GM18870 (cell line): ENCODE measurements around the gene THAP4.

ENCODE experiments used
- ATAC-seq: cut with Tn5 transposase; IDR thresholded peaks from one replicate; pipeline ENCODE4 v1.9.1; 2021; ENCODE audit warnings: moderate library complexity; ENCODE audit not compliant: unreplicated experiment

The THAP4 gene

DNA sequence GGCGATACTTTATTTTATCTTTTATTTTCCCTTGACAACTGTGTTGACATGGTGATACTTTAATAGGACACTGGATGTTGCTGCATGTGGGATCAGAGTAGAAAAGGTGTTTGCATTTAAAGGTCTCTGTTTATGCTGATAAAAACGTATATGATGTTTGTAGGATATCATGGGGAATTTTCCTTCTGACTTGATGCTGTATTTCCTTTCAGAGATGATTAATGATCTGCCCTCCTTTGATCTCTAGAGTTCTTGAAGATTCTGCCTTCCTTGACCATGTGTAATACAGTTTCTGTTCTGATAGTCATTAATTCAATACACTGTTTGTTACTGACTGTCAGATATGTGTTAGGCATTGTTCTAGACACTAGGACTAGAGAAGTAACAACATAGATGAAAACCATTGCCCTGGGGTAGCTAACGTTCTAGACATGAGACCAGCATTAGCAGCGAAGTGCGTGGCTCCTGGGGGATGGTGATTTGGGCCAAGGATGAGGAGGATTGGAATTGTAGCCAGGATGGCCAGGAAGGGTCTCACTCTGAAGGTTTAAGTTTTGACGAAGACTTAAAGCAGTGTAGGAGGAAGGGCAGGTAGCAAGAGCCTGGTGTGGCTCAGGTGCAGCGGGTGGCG lies 3.3 kb upstream of the THAP4 start:
- ATAC-seq: no peak

DNA sequence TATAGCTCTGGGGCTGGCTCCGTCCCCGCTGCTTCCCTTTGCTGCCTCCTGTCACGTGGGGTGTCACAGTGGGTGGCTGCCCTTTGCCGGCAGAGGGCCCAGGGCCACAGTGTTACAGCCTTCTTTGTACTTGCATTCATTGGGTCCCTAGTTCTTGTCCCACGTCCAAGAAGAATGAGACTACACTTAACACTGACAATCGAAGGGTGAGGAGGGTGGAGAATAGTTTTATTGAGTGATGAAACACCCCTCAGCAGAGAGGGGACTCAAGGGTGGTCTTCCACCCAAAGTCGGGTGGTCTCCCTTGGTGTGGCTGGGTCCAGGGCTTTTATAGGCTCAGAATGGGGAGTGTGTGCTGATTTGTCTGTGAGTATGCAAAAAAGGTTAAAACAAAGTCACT lies 2.4 kb upstream of the THAP4 start:
- ATAC-seq: no peak

DNA sequence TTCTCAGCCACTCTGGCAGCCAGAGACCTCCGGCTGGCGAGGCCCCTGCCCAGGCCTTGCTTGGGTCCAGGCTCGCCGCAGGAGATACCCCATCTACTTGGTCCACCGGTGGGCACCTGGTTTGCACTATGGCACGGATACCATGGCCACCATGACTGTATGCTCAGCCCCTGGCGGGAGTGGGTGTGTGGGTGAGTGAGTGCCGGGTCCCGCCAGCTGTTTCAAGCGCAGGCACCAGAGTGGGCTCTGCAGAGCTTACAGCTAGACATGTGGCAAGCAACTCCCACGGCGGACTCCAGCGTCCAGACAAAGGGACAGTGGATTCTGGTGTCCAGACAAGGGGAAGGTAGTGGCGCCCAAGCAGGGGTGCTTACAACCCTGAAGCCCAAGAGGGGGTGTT lies 2.0 kb upstream of the THAP4 start:
- no peak for ATAC-seq

DNA sequence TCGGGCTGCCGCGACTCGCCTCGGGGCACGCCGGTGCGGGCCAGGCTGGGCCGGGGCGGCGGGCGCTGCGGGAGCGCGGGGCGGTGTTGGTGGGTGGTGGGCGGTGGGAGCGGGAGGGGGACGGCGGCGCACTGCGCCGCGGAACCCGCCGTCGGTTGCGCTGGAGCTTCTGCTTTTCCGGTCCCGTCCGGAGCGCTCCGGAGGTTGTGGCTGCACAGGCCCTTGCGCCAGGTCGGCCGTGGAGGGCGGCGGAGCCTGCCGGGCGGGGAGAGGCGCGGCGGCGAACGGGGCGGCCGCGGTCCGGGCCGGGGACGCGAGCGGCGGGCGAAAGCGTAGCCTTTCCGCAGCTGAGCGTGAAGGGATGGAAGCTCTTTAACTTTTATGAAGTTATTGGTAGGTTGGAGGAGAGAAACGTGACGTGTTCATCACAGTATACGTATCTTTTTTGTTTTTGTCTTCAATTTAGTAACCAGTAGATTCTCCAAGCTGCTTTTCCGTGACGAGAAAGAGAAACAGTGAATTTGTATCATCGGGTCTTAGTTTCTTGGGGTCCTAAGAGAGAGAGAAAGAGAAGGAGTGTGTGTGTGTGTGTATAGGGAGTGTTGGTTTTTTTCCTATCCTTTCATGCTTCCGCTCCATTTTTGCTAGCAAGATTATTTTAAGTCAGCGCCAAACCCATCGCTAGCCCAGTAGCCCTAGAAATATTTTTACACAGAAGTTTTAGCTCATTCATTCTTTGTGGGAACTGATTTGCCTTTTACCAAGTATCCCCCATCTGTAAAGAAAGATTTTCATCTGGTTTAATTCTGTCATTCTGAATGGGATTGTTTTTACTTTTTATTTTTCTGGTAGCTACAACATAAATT lies 1.1 kb upstream of the THAP4 start:
- no peak for ATAC-seq

DNA sequence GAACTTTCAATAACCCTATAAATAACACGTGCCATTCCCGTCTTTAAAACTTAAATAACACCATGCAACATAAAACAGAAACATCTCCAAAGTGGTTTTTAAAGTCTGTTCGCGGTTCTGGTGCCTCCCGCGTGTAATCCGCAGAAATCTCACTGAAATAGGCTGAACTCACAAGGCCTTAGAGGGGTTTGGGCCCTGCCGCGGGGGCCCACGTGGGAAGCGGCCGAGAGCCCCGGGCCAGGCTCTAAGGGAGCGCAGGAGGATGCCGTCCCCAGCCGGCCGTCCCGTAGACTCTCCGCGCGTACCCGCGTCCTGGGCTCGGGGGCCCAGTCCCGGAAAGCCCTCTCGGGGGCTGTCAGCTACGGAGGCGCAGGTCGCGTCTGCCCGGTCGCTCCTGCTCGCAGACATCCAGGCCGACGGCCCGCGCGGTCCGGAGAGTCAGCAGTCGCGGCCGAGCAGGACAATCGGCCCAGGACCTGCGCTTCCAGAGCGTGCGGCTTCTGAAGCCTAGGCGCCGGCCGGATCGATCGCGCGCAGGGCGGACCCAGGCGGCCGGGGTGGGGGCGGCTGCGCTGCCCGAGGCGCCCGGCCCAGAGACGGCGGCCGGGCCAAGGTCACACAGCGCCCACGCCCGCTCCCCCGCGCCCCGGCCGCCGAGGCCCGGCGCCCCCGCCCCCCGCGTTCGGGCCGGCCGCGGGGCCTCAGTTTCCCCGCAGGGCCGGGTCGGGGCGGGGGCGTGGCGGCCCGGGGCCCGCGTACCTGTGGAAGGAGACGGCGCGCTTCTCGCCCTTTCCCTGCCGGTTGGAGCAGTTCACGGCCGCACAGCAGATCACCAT lies 558 bp downstream of the THAP4 start:
- ATAC-seq: no peak

DNA sequence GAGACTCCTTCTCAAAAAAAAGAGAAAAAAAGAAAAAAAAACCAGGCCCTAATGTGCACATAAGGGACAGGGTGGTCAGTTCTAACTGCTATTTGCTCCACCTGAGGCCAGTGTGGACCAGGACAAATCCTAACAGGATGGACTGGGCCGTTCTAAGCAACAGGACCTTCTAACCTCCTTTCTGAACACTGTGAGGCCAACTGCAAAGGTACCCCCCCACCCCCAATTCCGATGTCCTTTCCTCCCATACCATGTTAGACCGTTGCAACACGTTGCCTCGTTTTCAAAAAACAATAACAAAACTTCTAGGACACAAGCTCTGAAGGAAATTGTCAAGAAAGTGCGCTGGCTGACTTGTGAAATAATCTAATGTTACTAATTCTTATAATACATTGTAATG lies 1.2 kb downstream of the THAP4 start:
- no peak for ATAC-seq

DNA sequence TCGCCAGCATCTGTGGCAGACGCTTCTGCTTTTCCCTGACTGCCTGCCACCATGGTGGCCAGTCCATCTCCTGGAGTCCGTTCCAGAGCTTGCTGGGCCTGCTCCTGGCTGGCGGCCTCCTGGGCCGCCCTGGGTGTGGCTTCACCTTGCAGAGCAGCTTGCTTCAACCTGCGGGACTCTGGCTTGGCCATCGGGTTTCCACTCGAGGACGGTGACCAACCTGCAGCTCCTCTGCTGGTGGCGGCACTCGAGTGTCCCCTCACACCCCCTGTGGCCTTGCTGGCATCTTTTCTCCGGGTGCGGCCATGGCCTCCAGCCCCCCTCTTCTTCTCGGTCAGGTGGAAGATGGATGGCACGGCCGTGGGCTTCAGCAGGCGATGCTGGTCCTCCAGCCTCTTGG lies 3.4 kb downstream of the THAP4 start:
- ATAC-seq: no peak

DNA sequence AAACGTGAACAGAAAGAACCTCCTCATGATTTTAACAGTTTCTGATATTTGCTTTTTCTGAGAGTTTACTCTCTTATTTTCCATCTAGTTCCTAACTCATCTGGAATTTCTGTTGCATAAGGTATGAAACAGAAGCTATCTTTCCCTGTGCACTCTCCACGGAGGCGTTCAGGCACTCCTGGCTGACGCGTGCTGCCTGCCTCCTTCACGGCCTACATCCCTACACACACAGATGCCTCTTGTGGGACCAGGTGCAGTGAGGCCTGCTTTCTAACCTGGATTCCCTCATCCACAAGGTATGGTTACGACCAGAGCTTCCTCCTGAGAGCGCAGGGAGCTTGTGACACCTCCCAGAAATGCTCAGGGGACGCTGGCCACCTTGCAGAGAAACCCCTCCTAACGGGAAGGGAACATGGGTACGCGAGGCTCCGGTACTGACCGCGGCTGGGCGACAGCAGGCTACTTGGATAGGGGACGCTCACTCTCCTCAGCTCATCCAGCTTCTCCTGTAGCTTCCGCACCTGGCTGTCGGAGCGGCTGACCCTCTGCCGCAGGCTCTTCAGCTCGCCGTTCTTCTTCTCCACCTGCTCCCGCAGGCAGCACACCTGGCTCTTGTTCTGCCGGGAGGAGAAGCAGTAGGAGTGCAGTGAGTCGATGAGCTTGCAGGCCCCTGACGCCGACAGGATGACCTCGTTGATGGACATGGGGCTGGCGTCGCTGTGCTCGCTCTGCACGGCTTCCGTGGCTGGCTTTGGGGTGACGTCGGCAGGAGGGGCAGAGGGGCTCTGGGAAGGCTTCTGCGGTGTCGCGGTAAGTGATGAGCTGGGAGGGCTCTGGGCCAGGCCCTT lies 4.3 kb downstream of the THAP4 start:
- no peak for ATAC-seq

DNA sequence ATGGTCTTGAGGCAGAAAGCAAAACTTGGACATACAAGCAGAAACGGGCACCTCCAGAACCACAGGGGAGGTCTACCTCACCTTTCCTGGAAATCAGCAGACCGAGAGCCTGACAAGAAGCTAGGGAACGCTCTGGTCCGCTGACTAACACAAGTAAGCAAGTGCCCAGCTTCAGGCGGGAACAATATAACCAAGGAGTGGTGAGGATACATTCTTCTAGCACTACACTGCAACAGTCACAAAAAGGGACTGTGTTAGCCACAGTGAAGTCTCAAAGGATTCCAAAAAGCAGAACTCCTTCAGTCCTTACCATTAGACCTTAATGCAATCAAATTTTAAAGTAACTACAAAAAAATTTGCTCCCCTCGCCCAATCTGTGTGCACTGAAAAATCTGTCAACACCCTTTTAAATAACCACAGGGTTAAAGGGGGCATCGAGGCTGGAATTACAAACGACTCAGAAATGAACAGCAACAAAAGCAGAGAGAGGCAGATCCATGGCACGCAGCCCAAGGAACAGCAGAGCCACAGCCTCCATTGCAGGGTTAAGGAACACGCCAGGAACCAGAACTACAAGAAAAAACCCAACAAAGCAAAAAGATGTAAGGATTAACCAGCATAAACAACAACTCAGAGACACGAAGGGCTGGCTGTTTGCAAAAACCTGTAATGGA lies 7.1 kb downstream of the THAP4 start:
- ATAC-seq: no peak

DNA sequence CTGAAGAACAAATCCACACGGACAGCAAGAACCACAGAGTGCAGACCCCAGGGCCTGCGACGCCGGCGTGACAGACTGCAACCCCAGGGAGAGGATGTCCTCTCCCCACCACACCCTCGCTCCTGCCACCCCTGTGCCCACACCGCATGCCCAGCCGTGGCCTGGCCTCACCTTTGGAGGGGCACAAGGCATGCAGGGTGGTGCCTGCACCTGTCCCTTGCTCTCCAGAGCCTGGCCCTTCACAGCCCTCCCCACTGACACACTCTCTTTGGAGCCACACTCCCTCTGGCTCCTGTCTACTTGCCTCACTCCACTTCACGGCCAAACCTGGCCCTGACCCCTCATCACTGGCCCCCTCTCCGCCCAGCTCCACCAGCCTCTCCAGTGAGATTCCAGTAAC lies 9.3 kb downstream of the THAP4 start:
- no peak for ATAC-seq

DNA sequence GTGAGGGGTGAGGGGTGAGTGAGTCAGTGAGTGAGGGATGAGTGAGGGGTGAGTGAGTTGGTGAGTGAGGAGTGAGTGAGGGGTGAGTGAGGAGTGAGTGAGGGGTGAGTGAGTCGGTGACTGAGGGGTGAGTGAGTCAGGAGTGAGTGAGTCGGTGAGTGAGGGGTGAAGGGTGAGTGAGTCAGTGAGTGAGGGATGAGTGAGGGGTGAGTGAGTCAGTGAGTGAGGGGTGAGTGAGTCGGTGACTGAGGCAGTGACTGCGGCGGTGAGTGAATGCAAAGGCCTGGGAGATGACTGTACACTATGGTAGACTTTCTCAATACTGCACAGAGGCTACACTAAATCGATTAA lies 16.6 kb downstream of the THAP4 start:
- ATAC-seq: no peak

DNA sequence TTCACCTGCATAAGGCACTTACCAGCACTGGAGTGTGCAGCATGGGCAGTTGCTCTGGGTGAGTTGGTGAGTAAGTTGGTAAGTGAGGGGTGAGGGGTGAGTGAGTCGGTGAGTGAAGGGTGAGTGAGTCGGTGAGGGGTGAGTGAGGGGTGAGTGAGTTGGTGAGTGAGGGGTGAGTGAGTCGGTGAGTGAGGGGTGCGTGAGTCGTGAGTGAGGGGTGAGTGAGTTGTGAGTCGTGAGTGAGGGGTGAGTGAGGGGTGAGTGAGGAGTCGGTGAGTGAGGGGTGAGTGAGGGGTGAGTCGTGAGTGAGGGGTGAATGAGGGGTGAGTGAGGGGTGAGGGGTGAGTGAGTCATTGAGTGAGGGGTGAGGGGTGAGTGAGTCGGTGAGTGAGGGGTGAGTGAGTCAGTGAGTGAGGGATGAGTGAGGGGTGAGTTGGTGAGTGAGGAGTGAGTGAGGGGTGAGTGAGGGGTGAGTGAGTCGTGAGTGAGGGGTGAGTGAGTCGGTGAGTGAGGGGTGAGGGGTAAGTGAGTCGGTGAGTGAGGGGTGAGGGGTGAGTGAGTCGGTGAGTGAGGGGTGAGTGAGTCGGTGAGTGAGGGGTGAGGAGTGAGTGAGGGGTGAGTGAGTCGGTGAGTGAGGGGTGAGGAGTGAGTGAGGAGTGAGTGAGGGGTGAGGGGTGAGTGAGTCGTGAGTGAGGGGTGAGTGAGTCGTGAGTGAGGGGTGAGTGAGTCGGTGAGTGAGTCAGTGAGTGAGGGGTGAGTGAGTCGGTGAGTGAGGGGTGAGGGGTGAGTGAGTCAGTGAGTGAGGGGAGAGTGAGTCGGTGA lies 17.1 kb downstream of the THAP4 start:
- no peak for ATAC-seq

DNA sequence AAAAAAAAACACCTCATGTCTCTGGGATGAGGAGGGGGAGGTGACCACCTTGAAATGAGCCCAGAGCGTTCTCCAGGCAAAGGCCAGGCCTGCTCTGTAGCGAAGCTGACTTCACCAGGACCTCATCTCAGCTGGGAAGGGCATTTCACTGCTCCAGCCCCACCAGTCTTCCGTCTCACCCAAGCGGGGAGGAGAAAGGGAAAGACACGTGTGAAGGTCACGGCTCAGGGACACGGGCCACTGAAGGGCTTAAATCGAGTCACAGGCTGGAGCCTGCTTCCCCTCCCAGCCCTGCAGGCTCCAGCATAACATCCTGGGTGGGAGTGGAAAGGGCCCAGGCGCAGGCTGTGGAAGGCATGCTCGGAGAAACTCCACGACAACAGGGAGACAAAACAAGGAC lies 18.1 kb downstream of the THAP4 start:
- no peak for ATAC-seq

DNA sequence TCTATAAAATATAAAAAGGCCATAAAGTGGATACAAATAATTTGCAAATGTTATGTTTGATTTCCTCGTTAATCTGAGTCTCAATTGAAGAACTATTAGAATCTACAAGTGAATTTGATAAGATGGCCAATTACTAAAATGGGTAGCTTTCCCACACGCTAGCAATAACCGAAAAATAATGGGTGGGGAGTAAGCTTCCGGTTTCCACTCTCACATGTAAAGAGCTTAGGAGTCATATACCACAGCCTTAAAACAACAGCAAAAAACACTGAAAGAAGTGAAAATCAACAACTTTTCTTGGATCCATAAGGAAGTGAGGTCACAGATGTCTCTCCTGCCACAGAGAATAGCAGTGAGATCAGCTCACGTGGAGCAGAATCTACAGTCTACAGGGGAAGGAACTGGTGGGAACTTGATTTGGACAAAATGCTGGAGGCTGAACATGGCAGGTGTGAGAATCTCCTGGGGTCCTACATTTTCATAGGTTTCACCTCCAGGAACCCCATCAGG lies 18.6 kb downstream of the THAP4 start:
- ATAC-seq: no peak

DNA sequence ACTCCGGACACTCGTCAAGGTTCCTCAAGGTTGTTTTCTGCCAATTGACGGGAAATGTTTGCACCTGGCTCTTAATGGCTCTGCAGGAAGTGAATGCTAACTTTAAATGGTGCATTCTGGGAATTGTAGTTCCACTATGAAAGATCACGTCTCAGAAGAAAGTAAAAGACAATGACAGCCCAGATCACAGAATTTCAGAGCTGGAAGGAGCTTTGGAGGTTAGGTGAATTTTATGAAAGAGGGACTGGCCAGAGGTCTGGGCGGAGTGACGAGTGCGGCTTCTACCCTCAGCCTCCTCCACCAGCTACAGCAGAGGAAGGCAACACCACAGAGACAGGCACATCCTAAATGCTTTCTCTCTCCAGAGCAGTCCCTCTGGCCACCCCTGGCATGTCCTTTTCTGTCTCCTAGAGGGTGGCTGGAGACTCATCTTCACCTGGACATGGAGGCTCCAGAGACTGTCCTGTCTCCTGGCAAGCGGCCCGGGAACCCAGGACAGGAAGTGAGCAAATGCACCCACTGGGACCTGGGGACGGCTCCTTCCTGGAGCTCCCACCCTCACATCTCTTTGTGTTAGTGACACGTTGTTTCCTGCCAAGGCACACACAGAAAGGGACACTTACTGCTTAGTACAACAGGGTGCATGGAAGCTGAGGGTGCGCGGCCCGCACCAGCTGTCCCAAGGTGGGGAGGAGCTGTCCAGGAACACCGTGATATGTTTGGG lies 19.4 kb downstream of the THAP4 start:
- ATAC-seq: no peak

DNA sequence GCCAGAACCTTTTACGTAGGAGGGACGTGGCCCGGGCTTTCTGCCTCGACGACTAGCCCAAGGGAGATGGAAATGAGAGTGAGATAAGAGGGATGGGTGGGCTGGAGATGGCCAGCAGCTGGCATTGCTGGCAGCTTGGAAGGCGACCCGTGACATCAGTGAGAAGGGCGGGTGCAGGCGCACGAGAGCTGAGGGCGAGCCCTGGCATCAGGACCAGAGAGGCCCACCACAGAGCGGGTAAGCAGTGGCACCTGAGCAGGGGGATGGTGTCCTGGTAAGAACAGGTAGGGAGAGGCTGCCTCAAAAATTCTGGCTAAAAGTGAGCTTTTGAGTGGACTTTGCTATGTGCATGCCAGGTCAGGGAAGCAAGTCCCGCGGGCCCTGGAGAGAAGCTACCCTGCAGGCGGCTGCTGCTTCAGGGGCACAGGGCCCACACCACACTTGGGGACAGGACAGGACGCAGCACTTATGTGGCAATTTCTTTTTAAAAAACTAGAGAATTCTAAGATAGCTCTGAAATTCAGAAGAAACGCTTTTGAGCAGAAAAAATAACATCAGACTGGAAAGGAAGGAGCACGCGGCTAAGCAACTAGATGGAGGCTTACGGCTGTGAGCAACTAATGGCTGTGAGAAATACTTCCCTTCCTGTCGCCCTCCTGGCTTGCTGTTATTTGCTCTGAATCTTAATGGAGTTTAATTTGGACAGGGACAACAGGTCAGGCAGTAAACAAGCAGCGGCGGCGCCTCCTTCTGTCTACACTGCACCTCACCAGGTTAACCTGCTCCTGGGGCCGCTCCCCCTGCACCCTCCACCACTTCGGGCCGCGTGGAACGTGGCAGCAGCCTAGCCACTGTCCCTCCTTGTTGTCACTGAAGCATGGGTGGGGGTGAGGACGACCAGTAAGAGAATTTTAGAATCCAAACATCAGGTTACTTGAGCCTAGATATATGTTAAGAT lies 20.5 kb downstream of the THAP4 start:
- ATAC-seq: no peak

DNA sequence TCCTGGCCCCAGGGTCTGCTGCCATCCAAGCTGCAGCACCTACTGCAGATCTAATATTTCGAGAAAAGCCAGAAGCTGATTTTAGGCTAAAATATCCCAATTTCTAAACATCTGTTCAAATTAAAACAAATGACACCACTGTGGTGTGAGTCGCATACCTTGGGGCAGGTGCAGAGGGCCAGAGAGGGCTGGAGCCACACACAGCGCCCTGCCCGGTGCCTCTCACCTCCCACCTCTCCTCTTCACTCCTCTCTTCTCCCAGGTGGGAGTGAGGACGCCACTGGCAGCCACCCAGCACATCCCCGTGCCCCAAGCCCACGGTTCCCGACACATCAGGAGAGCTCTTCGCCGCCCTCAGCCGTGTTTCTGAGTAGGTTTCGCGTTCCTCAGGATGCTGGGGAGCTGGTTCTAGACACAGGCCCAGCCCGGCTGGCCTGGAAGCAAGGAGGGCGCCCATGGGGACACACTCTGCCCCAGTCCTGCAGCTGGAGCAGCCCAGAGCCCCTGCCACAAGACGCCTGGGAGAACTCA lies 21.4 kb downstream of the THAP4 start:
- no peak for ATAC-seq
